HG03520 (cell line): Measurements from ENCODE around the gene PZP.
"Not testable (repeated sequence)": the region's sequence is repeated elsewhere in the genome, so short reads cannot be mapped to it uniquely, and the experiment has no call there.

Experiments used
- ATAC-seq: cut with Tn5 transposase; IDR thresholded peaks from one replicate; pipeline ENCODE4 v1.9.1; 2021; ENCODE audit warnings: mild to moderate bottlenecking, moderate library complexity; ENCODE audit not compliant: unreplicated experiment

Gene PZP

DNA sequence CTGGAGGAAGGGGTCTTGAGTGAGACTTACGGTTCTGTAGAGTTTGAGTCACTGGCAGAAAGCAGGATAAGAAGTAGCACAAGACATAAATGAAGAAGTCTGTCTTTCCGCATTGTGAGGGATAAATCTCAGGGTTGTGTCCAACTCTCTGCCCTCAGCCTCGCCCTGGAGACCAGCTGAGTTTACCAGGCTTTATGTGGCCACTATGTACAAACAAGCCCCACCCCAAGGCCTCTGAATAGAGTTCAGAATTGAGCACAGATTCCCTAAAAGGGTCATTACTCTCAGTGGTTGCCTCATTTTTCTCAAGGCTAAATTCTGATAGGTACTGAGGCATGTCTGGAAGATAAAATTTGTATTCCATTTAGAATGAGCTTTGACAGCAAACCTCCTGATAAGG is at the start of gene PZP:
Gene PZP, minus strand, starts transcription at position 167 of the 400 bp plus-strand sequence. Its CDS starts 54 bp downstream, at position 113.
- no peak for ATAC-seq

DNA sequence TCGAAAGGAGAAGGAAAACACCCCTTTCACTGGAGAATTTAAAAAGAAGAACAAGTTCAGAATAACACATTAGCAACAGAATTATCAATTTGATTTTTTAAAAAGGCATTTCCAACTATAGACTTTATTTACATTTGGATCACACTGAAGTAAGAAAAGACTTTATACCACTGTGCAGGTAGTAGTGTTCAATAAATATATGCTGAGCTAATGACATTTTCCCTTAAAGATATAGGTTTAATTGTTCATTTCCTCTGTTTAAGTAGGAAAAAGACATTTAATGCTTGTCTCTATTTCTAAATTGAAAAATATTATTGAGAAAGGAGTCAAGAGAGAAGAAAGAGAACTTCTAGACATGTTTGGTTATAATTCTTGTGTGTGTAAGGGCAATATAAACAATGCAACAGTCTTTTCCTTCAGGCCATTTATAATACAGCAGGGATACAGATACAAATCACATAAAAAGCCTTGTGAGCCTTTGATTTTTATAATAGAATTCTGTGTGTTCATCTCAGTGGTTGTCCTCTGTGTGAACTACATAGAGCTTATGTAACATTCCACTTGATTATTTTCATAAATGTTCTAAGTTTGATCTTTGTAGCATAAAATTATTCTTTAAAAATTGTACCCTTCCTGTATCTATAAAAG is 48.7 kb upstream of the PZP start:
- ATAC-seq: no peak

DNA sequence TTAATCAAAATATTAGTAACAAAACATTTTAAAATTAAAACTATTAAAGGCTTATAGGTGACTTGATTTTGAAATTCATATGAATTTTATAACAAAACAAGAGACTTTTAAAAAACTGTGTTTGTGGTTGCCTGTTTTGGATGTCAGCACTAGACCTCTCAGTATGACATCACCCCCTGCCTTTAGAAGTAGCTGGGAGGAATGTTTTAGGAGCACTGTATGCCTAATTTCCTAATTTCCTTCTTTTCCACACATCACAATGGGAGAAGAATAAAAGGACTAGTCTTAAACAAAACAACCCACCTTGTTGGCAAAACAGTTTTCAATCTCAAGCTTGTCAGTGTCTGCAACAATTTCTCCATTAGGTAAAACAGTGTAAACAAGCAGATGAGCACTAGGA is 48.1 kb upstream of the PZP start:
- ATAC-seq: no peak

DNA sequence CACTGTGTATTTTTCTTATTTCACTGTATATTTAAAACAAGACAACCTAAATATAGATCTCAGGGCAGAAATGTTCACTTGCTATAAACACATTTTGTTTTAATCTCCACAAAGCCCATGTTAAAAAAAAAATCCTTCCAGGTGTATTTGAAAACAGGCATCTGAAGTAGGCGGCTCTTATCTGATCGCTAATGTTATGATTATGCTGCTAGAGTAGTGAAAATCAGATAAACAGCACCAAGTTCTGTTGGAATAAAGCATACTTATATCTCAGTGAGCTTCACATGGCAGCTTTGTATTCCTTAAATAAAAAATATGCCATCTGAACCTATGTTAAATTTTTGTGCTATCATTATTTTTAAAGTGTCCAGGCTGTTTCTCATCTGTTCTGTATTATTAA is 47.6 kb upstream of the PZP start:
- no peak for ATAC-seq

DNA sequence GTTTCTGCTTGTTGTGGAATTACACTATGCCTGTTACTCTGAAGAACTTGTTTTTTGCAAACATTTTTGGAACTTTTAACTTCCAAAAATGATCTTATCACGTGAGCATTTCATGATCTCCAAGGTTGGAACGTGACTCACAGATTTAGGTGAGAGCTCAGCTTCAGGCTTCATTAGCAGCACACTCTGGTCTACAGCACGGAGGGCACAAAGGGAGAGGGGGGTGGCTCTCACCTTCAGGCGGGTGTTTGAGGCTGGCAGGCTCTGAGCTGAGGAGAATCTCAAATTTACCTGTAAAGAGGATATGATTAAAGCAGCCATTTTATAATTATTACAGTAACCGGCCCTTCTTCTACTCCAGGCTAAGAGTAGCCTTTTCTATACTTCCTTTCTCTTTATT is 45.3 kb upstream of the PZP start:
- no peak for ATAC-seq

DNA sequence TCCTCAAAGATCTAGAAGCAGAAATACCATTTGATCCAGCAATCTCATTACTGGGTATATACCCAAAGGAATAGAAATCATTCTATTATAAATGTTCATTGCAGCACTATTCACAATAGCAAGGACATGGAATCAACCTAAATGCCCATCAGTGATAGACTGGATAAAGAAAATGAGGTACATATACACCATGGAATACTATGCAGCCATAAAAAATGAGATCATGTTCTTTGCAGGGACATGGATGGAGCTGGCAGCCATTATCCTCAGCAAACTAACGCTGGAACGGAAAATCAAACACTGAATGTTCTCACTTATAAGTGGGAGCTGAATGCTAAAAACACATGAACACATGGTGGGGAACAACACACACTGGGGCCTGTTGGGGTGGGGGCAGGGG is 44.6 kb upstream of the PZP start:
- not testable (repeated sequence) for ATAC-seq

DNA sequence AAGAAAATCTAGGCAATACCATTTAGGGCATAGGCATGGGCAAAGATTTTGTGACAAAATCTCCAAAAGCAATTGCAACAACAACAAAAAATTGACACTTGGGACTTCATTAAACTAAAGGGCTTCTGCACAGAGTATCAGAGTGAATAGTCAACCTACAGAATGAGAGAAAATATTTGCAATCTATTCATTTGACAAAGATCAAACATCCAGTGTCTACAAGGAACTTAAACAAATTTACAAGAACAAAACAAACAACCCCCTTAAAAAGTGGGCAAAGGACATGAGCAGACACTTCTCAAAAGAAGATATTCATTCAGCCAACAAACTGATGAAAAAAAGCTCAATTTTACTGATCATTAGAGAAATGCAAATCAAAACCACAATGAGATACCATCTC is 44.1 kb upstream of the PZP start:
- ATAC-seq: no peak

DNA sequence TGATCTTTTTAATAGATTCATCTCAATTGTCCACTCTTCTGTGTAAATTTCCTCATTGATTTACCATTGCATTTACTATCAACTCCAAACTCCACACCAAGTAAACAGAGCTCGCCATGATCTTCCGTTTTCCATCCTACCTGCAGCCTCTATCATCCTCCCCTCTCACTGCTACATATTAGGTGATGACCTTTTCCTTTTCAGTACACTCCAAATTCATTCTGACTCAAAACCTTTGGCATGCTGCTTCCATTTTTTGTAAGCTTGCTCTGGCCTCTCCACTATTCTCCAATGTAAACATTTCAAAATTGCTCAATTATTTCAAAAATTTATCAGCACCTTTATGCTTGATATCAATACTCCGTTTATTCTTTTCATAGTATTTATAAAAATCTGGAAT is 40.2 kb upstream of the PZP start:
- no peak for ATAC-seq

DNA sequence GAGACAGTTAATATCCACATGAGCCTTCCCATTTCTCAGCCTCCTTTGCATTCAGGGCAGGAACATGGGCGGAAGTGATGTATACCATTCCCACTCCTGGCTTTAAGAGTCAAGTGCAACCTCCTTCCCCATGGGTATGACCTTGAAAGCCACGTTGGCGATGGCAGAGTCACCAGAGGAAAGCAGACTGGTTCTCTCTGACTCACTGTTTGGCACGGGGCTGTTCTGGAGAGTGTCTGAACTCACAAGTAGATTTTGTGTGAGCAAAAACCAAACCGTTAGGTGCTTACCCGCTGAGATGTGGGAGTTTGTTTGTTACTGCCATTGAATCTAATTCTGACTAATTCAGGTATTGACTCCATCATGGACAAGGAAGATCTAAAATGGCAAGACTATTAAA is 36.7 kb upstream of the PZP start:
- no peak for ATAC-seq

DNA sequence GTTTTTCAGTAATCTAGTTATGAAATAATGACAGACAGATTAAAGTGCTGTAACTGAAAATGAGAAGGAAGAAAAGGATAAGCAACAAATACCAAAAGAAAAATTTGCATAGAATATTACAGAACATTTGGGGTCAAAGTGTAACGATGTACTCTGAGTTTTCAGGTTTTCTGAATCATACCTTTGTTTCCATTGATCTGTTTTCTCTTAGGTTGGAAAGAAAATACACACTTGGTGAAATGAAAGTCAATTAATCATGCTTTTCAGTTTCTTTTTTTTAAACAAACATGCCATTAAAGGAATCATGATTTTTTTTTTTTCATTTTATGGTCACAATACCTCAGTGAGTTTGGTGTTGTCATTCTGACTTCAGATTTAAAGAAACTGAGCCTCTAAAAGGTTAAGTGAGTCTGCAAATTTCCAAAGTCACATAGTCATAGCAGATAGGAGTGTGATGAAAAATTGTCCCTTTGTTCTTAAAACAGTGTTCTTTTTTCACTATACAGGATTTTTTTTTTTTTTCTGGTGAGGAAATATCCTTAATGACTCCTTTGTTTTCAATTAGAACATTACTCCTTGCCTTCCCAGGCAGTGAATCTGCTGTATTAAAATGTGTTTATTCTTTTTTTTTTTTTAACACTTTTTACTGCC is 35.9 kb upstream of the PZP start:
- ATAC-seq: no peak

DNA sequence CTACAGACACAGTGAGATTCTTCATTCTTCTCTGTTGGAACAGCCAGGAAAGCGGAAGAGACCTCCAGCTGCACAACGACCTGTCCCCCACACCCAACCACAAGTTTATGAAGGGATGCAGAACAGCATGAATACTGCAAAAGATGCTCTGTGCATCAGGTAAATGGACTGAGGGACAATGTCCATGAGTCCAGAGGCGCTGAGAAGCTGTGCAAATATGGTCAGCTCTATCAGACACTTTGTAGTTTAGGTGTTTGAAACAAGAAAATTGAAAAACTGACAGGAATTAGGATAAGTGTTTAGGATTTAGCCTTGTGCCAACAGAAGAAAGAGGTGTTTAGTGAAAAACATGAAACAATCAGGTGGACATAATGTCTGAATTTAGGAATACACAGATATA is 33.1 kb upstream of the PZP start:
- no peak for ATAC-seq

DNA sequence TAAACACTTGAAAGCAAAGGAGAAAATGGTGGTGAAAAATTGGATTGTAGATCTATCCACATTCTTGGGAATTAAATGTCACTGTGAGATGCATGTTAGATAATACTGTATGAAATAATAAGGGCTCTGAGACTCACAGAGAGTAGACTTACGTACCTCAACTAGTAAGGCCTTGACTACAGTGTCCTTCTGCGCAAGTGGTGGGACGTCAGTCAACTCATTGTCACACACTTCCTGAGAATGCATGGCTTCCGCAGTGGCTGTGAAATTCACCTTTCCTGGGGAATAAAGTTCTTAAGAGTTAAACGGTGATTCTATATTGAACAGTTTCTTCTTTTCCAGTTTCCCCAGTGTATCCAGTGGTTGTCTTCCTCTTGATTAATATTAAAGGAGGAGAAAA is 32.6 kb upstream of the PZP start:
- no peak for ATAC-seq

DNA sequence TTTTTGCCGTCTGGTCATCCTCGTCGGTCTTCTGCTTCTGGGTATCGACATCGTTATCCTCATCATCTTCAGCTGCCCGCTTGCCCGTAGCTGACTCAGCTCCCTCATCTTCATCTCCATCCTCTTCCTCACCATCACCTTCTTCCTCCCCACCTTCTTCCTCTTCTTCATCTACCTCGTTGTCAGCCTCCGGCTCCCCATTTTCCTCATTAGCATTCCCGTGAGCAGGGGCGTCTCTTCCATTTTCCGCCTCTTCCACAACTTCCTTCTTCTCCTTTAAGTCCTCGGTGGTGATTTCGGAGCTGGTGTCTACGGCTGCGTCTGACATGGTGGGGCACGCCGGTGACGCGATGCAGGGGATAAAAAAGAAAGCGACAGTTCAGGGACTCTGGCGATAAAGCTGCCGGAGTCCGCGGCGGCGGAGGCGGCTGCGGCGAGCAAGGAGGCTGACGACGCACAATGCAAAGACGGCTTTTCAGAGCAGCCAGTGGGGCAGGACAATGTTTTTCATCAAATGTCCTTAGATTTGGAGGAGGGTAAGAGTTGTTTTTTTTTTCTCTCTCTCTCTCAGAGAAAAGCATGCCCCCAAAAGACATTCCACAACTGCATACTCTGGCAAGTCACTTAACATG is 31.9 kb upstream of the PZP start:
- ATAC-seq: not testable (repeated sequence)

DNA sequence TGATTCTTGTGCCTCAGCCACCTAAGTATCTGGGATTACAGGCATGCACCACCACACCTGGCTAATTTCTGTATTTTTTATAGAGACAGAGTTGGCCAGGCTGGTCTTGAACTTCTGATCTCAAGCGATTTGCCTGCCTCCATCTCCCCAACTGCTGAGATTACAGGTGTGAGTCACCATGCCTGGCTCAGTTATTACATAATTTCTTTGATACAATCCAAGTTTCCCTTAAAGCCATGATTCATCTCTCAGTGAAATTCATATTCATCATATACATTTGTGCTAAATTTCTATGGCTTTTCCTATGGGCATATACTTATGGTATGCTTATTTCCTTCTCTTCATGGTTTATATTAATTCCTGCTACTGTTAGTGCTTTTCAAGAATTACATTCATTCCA is 29.1 kb upstream of the PZP start:
- no peak for ATAC-seq

DNA sequence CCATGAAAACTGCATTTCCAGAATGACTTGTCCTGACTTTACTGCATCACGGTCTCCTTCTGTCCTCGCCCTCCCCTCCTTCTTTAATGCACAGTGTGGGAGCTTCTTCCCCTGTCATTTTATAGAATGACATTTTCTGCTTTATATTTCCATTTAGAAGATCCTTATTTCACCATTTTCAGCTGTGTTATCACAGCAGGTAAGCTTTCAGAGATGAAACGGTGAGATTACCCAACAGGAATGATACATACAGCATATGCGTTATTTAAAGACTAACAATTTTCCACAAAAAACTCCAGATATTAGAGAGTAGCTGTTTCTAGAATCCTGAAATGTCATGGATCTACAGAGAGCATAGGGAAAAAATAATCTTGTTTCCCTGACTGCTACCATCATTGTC is 27.3 kb upstream of the PZP start:
- no peak for ATAC-seq

DNA sequence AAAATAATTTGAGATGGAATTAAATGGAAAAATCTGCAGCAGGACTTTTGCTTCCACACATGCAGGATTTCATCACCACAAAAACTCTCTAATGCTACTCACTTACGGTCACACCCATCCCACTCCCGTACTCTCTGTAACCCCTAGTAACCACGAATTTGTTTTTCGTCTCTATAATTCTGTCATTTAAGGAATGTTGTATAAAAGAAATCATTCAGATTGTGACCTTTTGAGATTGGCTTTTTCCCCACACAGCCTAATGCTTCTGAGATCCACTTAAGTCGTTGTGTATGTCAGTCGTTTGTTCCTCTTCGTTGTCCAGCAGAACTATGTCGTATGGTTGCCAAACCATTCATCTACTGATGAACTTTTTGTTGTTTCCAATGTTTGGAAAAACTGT is 19.8 kb upstream of the PZP start:
- ATAC-seq: no peak

DNA sequence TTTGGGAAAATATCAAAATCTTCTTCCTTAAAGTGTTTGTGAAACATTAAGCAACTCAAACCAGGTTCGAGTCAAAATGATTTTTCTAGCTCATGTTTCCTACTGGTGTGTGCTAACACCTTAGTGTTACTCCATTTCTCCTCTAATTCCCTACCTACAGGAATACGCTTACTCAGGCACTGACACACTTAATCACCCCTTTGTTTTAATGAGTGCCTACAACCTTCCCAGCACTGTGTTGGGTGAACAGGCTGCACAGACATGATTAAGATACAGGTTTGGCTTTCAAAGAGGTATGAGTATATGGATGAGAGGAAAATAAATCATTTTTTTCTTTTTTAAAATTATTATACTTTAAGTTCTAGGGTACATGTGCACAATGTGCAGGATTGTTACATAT is 15.6 kb upstream of the PZP start:
- ATAC-seq: no peak

DNA sequence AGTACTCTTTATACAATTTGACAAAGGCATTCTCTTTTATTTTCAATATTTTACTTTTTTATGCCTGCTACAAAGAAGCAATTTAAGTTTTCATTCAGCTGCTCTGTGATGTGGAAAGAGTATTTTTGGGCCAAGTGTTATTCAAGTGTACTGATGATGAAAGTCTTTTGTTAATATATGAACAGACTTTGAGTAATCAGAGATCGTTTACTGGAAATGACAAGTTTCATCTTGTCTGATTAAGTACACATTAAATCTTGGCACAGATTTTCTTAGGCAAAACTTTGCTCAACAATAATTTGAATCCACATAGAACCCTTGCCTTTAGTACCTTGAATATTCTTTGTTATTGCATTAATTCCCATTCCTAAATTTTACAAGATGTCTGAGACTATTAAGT is 13.3 kb upstream of the PZP start:
- no peak for ATAC-seq

DNA sequence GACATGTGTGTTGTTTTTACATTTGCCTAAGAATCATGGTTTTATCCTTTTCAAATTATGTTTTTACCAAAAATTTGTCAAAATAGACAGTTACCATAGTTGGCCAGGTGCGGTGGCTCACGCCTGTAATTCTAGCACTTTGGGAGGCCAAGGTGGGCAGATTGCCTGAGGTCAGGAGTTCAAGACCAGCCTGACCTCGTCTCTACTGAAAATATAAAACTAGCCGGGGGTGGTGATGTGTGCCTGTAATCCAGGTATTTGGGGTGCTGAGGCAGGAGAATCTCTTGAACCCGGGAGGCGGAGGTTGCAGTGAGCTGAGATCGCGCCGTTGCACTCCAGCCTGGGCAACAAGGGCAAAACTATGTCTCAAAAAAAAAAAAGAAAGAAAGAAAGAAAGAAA is 12.8 kb upstream of the PZP start:
- ATAC-seq: not testable (repeated sequence)

DNA sequence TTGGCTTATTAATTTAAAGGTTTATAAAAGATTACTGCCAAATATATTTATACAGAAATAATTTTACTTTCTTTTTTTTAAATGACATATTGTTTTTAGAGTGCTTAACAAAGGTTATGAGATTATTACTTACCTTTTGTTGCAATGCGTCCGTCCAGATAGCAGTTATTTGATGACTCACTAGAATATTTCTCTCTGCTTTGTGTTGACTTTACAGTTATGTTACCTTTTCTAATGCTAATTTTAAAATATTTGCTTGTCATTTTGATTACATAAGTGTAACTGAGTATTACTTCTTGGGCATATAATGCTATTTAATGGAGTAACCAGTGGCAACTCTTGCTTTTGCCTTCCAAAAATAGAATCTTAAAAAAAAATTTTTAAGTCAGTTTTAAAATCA is 6.3 kb upstream of the PZP start:
- ATAC-seq: no peak

DNA sequence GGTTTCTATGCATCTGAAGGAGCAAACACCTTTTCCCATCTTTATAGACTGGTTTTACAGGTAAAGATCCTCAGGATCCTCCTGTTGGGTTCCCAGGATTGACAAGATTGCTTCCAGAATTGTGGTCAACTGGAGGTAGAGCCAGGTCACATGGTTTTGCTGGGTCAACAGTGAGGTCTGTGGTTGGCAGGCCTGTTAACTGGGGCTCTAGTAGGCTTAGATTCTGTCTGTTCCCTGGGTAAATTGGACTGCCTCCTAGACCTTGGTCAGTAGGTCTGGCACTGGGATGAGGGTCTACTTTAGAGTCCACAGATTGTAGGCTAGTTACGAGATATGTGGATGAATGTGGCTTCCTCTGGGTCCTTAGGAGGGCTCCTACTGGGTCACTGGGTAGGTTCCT is 3.5 kb upstream of the PZP start:
- ATAC-seq: no peak

DNA sequence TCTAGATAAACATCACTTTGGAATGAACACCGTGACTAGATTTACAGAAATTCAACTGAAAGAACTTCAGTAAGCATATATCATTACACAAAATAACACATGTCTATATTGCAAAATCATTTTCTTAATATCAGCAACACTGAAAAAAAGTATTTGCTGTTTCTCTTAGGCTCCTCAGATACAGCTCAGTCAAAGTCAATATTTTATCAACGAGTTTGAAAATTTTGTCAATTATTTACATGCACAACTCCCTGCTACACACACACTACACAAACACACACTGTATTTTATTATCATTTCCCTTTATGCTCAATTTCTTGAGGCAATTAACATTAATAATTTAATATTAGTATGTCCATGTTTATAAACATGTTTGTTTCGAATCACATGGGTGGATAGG is 3.8 kb downstream of the PZP start:
- ATAC-seq: no peak

DNA sequence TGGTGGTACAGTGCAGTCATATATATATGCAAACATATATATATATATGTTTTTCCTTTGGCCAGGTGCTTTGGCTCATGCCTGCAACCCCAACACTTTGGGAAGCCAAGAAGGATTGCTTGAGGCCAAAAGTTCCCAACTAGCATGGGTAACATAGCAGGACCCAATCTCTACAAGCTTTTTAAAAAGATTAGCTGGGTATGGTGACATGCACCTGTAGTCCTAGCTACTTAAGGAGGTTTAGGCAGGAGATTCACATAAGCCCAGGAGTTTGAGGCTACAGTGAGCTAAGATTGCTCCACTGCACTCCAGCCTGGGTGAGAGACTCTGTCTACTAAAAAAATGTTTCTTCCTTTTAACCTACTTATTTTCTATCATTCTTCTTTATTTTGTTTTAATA is 10.2 kb downstream of the PZP start:
- no peak for ATAC-seq
